Lower leg skin (tissue), 4 donors: ENCODE measurements around the gene MYB. TPM values are rescaled to one million over a fixed set of nuclear protein-coding genes. Genes with fewer than 3 reads are reported as not detected.

ENCODE experiments used
- DNase-seq, 2 donors: peaks; one replicate each; pipeline ENCODE4 v3.0.0-alpha.2; 2019; ENCODE audit warnings: low spot score in 2 of 2
- H3K4me3 ChIP-seq: fragments of 200-600 bp; sonication (generic); 2 replicates; pipeline ENCODE4 v1.5.1; 2017; ENCODE audit warnings: mild to moderate bottlenecking, low read depth; ENCODE audit not compliant: poor library complexity, severe bottlenecking
- CTCF ChIP-seq, 3 donors: fragments of 450-650 bp; IDR thresholded peaks; one replicate each; pipeline ENCODE4 v1.5.1; 2016; ENCODE audit warnings: antibody characterized with exemption in 3 of 3, mild to moderate bottlenecking in 3 of 3, moderate library complexity in 2 of 3
- POLR2A ChIP-seq, 2 donors: fragments of 450-650 bp; IDR thresholded peaks; one replicate each; pipeline ENCODE4 v1.6.1; 2016 to 2017; ENCODE audit warnings: antibody characterized with exemption in 2 of 2, mild to moderate bottlenecking in 1 of 2, moderate library complexity in 1 of 2
- WGBS, 2 donors: methylation state at CpG; one replicate each; pipeline ENCODE4 v1.1.5; 2018; 5-methylcytosine and 5-hydroxymethylcytosine counted together
- intact Hi-C: fragments of 100-400 bp; cut with DNase I; formaldehyde crosslinking; loops from one replicate; pipeline ENCODE4 v1.15.0; 2023; ENCODE audit warnings: low total_unique reads
- total RNA-seq, 4 donors: library from RNA; depleted of rRNA; stranded (reverse); fragments of >200 nt; gene quantifications; one replicate each; pipeline ENCODE4 v1.1.0, GENCODE V29; 2016

MYB gene
- total RNA-seq, 4 donors from 2014 or later = 7.4 to 8.6 (median 7.5) TPM

- intact Hi-C loops = no loop called here
- TF ChIP-seq CTCF (IDR thresholded peaks at IDR 0.05) = no peak
- no peak for TF ChIP-seq POLR2A (IDR thresholded peaks at IDR 0.05)
- no peak overlapping the region for H3K4me3 ChIP-seq
- WGBS, 2 donors = 72 to 77% methylated on average over 2 of the region's 2 CpGs
- DNase-seq = no peak
Observed at GRCh38 chr6:135195041-135195440, 13.9 kb downstream of the MYB start.

GRCh38 chr6:135195522-135195921 lies 14.4 kb downstream of the MYB start:
- H3K4me3 ChIP-seq = no peak overlapping the region
- DNase-seq = no peak
- intact Hi-C loops = no loop called here
- TF ChIP-seq POLR2A (IDR thresholded peaks at IDR 0.05) (no peak), CTCF (IDR thresholded peaks at IDR 0.05) (no peak)
- 85% methylated on average over 6 of the region's 6 CpGs for WGBS, 2 donors

- WGBS, 2 donors = 85 to 87% methylated on average over 10 of the region's 10 CpGs
- H3K4me3 ChIP-seq = no peak overlapping the region
- no peak for DNase-seq
- TF ChIP-seq CTCF (IDR thresholded peaks at IDR 0.05) (no peak), POLR2A (IDR thresholded peaks at IDR 0.05) (no peak)
- intact Hi-C loops = no loop called here
Observed at GRCh38 chr6:135196739-135197510, 15.8 kb downstream of the MYB start.

GRCh38 chr6:135202836-135203235 lies 21.7 kb downstream of the MYB start:
- no peak overlapping the region for H3K4me3 ChIP-seq
- no peak for TF ChIP-seq CTCF (IDR thresholded peaks at IDR 0.05)
- no peak for TF ChIP-seq POLR2A (IDR thresholded peaks at IDR 0.05)
- whole genome bisulfite sequencing, 2 donors = 72 to 80% methylated on average over 1 of the region's 1 CpG
- intact Hi-C loops = no loop called here
- no peak for DNase-seq

- no peak for DNase-seq
Observed at GRCh38 chr6:135204951-135205350, 23.8 kb downstream of the MYB start.

More at GRCh38 chr6:135204951-135205350, 23.8 kb downstream of the MYB start:
- H3K4me3 ChIP-seq = no peak overlapping the region
- intact Hi-C loops = no loop called here
- 90 to 96% methylated on average over 4 of the region's 4 CpGs for WGBS, 2 donors
- no peak for TF ChIP-seq CTCF (IDR thresholded peaks at IDR 0.05)
- TF ChIP-seq POLR2A (IDR thresholded peaks at IDR 0.05) = no peak
